ENCODE data around the gene HDAC1. TPM values are rescaled to one million over a fixed set of nuclear protein-coding genes. Genes with fewer than 3 reads are reported as not detected.

The HDAC1 gene
- total and polyA plus RNA-seq, 2 of the 13 experiments (the other 11 are each of a cell fraction or from before 2014, with no cell fraction given) = 93.5 to 189 TPM

GRCh38 chr1:32350785-32351398, 59.0 kb downstream of the HDAC1 start (continued):
- TF ChIP-seq MXD1 (CRISPR knock-in tag; IDR thresholded peaks at IDR 0.05) (peak; percentile 24; the same call in 1 of the 2 replicates), ZNF619 (CRISPR knock-in tag; IDR thresholded peaks at IDR 0.05) (no peak), ARNT2 (CRISPR knock-in tag; IDR thresholded peaks at IDR 0.05; ENCODE audit: low read depth) (peak; percentile 85; the same call in 1 of the 2 replicates), SAP130 (CRISPR knock-in tag; IDR thresholded peaks at IDR 0.05; ENCODE audit: low read depth) (no peak; the same call in 1 of the 2 replicates), MXD3 (CRISPR knock-in tag; IDR thresholded peaks at IDR 0.05) (peak; percentile 68; the same call in 1 of the 2 replicates), NFKB2 (CRISPR knock-in tag; IDR thresholded peaks at IDR 0.05; ENCODE audit: borderline replicate concordance) (peak; percentile 93), ZNF253 (CRISPR knock-in tag; IDR thresholded peaks at IDR 0.05; ENCODE audit: borderline replicate concordance) (0 out of 2 replicates have a peak, but pooled peaks have one; percentile 51), ZFP1 (CRISPR knock-in tag; IDR thresholded peaks at IDR 0.05) (peak; percentile 54; the same call in 1 of the 2 replicates), HDAC1 (CRISPR knock-in tag; IDR thresholded peaks at IDR 0.05) (peak; percentile 24), ZNF264 (CRISPR knock-in tag; IDR thresholded peaks at IDR 0.05) (0 out of 2 replicates have a peak, but pooled peaks have one; percentile 34), NR3C1 (CRISPR knock-in tag; IDR thresholded peaks at IDR 0.05) (no peak), ZNF766 (CRISPR knock-in tag; IDR thresholded peaks at IDR 0.05; ENCODE audit: borderline replicate concordance) (0 out of 2 replicates have a peak, but pooled peaks have one; percentile 58), TIGD3 (CRISPR knock-in tag; IDR thresholded peaks at IDR 0.05; ENCODE audit: borderline replicate concordance) (peak; percentile 81; the same call in 1 of the 2 replicates), ZBTB49 (CRISPR knock-in tag; IDR thresholded peaks at IDR 0.05; ENCODE audit: borderline replicate concordance) (0 out of 2 replicates have a peak, but pooled peaks have one; percentile 70), STAT5B (CRISPR knock-in tag; IDR thresholded peaks at IDR 0.05) (0 out of 2 replicates have a peak, but pooled peaks have one; percentile 54), ZBTB10 (CRISPR knock-in tag; IDR thresholded peaks at IDR 0.05; ENCODE audit: borderline replicate concordance) (peak; percentile 63; the same call in 1 of the 2 replicates), MIXL1 (CRISPR knock-in tag; IDR thresholded peaks at IDR 0.05) (peak; percentile 55; the same call in 1 of the 2 replicates), ZMAT3 (CRISPR knock-in tag; conservative IDR thresholded peaks at IDR 0.05) (peak; percentile 69; the same call in 1 of the 2 replicates), SAFB2 (CRISPR knock-in tag; IDR thresholded peaks at IDR 0.05; ENCODE audit: borderline replicate concordance, low read depth) (peak; percentile 61), TEF (CRISPR knock-in tag; IDR thresholded peaks at IDR 0.05) (0 out of 2 replicates have a peak, but pooled peaks have one; percentile 46), POLR2AphosphoS5 (IDR thresholded peaks at IDR 0.05; ENCODE audit: low read depth, low read length) (0 out of 2 replicates have a peak, but pooled peaks have one; percentile 35), SIX4 (CRISPR knock-in tag; IDR thresholded peaks at IDR 0.05) (peak; percentile 63; the same call in 1 of the 2 replicates)

Measured in HepG2 (cell line).